ENCODE results near the gene MGAT3. TPM values are rescaled to one million over a fixed set of nuclear protein-coding genes. Genes with fewer than 3 reads are reported as not detected.
A peak's percentile ranks its signal among the peaks of the same experiment; 100 is the strongest.

Gene MGAT3
- total RNA-seq, 1 donor from 2014 or later = 32.7 TPM

DNA sequence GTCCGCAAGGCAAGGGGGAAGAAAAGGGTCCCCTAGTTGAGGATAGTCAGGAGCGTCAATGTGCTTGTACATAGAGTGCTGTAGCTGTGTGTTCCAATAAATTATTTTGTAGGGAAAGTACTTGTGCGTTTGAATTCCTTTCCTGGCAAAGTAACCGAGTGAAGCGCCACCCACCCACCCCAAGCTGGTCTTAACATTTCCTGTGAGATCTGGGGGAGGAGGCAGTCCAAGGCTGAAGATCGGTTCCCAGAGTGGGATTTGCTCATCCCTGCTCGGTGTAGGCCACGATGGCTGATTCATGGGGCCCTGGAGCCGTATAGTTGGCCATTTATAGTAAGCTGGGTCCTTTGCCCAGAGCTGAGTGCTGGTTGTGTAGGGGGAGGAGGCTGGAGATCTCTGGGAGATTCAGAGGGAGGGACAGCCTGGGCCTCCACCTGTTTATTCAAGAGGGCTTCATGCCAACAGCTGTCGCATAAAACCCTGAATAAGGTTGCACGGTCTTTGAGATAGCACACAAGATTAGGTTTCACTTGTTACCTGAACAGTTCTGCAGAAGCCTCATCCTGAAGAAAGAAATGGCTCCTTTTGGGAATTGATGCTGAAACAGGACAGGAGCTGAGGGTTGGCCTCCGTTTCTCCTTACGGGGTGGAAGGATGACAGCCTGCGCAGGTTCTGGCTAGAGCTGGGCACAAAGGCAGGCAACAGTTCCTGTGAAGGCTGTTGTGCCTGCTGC, 65.9 kb downstream of the MGAT3 start:
- Mint-ChIP-seq H3K36me3 (ENCODE audit: insufficient read depth) (peaks cover 38% of the 10 kb centered on the region), H3K9me3 (ENCODE audit: low read depth) (no peaks in the 10 kb centered on the region)
- no peak for DNase-seq (ENCODE audit: low spot score, unreplicated experiment)

DNA sequence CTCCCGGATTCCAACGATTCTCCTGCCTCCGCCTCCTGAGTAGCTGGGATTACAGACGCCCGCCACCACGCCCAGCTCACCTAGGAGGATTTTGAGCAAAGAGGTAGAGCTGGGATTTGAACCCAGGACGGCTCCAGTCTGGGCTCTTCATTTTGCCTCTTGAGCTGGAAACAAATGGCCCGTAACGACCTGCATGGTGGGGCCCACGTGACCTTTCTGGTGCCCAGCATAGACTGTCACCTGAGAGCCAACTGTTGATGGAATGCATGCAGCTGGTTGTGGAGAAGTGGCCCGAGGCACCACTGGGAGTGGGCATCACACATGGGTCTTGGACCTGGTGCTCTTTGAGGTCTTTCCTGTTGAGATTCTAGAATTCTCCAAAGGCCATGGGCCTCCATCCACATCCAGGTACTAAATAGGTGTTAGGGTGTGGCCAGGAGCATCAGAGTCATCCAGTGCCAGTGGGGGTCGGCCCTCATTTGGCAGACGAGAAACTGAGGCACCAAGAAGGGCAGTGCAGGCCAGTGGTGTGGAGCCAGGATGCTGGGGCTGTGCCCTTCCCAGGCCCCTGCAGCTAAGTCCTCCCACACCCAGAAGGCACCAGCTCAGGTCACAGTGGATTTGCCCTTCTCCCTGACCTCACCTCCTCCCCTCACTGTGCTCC, 67.4 kb downstream of the MGAT3 start:
- H3K27ac Mint-ChIP-seq = peak overlapping the region; percentile 95
- H3K4me3 Mint-ChIP-seq (ENCODE audit: low read depth) = peak overlapping the region; percentile 59
- no peaks in the 10 kb centered on the region for H3K27me3 Mint-ChIP-seq
- no peaks in the 10 kb centered on the region for H3K9me3 Mint-ChIP-seq (ENCODE audit: low read depth)
- peaks cover 39% of the 10 kb centered on the region for H3K36me3 Mint-ChIP-seq (ENCODE audit: insufficient read depth)
- DNase-seq (ENCODE audit: low spot score, unreplicated experiment) = no peak
- TF ChIP-seq, protein P1, sequence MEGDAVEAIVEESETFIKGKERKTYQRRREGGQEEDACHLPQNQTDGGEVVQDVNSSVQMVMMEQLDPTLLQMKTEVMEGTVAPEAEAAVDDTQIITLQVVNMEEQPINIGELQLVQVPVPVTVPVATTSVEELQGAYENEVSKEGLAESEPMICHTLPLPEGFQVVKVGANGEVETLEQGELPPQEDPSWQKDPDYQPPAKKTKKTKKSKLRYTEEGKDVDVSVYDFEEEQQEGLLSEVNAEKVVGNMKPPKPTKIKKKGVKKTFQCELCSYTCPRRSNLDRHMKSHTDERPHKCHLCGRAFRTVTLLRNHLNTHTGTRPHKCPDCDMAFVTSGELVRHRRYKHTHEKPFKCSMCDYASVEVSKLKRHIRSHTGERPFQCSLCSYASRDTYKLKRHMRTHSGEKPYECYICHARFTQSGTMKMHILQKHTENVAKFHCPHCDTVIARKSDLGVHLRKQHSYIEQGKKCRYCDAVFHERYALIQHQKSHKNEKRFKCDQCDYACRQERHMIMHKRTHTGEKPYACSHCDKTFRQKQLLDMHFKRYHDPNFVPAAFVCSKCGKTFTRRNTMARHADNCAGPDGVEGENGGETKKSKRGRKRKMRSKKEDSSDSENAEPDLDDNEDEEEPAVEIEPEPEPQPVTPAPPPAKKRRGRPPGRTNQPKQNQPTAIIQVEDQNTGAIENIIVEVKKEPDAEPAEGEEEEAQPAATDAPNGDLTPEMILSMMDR (IDR thresholded peaks at IDR 0.05; ENCODE audit: unreplicated experiment) = no peak
- H3K4me1 Mint-ChIP-seq (ENCODE audit: low read depth) = peaks cover 42% of the 10 kb centered on the region

More for the DNA sequence above, 65.9 kb downstream of the MGAT3 start:
- H3K27me3 Mint-ChIP-seq = no peaks in the 10 kb centered on the region
- H3K27ac Mint-ChIP-seq = peak overlapping the region; percentile 99
- peaks cover 41% of the 10 kb centered on the region for H3K4me1 Mint-ChIP-seq (ENCODE audit: low read depth)
- H3K4me3 Mint-ChIP-seq (ENCODE audit: low read depth) = peak overlapping the region; percentile 95
- TF ChIP-seq, protein P1 (IDR thresholded peaks at IDR 0.05; ENCODE audit: unreplicated experiment) = no peak

DNA sequence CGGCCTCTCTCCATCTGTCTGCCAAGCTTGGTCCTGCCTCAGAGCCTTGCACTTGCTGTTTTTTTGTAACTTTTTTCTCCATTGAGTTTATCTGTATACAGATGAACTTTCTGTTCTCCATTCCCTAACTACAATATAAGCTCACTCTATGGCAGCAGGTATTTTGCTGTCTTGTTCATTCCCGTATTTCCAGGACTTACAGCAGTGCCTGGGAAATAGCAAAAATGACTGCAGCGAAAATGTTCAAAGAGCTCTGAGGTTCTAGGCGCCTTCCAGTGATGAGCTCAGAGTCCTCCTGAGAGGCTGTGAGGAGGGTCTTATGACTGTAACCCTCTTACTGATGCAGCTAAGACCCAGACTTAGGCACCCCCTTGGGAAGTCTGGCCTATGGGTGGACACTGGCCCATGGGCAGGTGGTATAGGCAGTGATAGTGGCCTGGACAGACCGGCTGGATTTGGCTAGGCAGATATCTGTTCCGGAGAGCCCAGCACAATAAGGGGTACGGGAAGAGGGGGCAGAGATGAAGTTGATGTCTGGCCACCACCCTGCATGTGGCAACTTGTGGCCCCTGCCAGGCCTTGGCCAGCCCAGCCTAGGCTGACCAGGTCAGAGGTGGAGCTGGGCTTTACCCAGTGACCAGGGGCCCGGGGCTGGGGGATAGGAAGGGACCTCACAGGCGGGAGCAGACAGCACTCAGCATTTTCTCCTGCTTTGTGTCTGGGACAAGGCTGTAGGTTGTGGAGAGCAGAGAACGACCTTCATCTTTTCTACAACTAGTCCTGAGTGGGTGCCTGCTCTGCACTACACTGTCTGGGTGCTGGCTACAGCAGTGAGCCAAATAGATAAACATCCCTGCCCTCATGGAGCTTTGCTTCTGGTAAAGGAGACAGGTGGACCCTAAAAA, 68.2 kb downstream of the MGAT3 start:
- TF ChIP-seq, protein P1 (IDR thresholded peaks at IDR 0.05; ENCODE audit: unreplicated experiment) = no peak
- Mint-ChIP-seq H3K4me3 (ENCODE audit: low read depth) (peak overlapping the region; percentile 59), H3K36me3 (ENCODE audit: insufficient read depth) (peaks cover 42% of the 10 kb centered on the region), H3K27ac (peak overlapping the region; percentile 95), H3K27me3 (no peaks in the 10 kb centered on the region), H3K4me1 (ENCODE audit: low read depth) (peaks cover 47% of the 10 kb centered on the region), H3K9me3 (ENCODE audit: low read depth) (no peaks in the 10 kb centered on the region)
- no peak for DNase-seq (ENCODE audit: low spot score, unreplicated experiment)

DNA sequence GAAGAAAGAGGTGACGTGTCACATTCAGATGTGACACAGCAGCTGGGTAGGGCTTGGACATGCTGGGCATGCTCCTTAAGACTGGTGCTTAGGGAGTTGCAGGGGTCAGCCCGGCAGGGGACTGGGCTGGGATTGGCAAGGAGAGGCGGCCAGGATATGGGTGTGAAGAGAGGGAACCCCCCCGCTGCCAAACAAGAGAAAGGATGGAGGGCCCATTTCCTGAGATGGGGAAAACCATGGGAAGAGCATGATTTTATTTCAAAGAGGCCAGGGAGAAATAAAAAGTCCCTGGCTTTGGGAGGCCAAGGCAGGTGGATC, 68.8 kb downstream of the MGAT3 start:
- TF ChIP-seq, protein P1 (IDR thresholded peaks at IDR 0.05; ENCODE audit: unreplicated experiment) = no peak
- peaks cover 42% of the 10 kb centered on the region for H3K36me3 Mint-ChIP-seq (ENCODE audit: insufficient read depth)
- peak overlapping the region; percentile 95 for H3K27ac Mint-ChIP-seq
- H3K27me3 Mint-ChIP-seq = no peaks in the 10 kb centered on the region
- H3K9me3 Mint-ChIP-seq (ENCODE audit: low read depth) = no peaks in the 10 kb centered on the region
- H3K4me1 Mint-ChIP-seq (ENCODE audit: low read depth) = peaks cover 48% of the 10 kb centered on the region
- DNase-seq (ENCODE audit: low spot score, unreplicated experiment) = no peak
- H3K4me3 Mint-ChIP-seq (ENCODE audit: low read depth) = no peak overlapping the region

DNA sequence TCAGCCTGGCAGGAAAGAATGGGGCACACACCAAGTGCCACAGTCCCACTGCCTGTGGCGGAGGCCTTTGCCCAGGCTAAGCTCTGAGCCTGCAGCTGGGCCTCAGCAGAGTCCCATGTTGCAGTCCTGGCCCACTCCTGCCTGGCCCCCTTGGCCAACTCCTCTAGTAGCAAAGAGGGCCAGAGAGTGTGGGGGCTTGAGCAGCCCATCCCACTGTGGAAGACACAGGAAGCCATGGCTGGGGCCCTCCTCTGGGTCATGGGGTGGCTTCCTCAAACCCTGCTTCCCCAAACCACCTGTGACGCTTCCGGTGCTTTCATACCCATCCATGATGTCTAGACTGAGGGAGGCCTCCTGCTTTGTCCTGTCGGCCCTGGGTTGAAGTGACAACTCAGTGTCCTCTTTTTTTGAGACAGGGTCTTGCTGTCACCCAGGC, 69.9 kb downstream of the MGAT3 start:
- TF ChIP-seq, protein P1 (IDR thresholded peaks at IDR 0.05; ENCODE audit: unreplicated experiment) = no peak

More for the DNA sequence above, 69.9 kb downstream of the MGAT3 start:
- peaks cover 34% of the 10 kb centered on the region for H3K36me3 Mint-ChIP-seq (ENCODE audit: insufficient read depth)
- no peaks in the 10 kb centered on the region for H3K9me3 Mint-ChIP-seq (ENCODE audit: low read depth)
- peaks cover 55% of the 10 kb centered on the region for H3K4me1 Mint-ChIP-seq (ENCODE audit: low read depth)
- DNase-seq (ENCODE audit: low spot score, unreplicated experiment) = no peak
- H3K27me3 Mint-ChIP-seq = no peaks in the 10 kb centered on the region
- peak overlapping the region; percentile 7 for H3K27ac Mint-ChIP-seq
- no peak overlapping the region for H3K4me3 Mint-ChIP-seq (ENCODE audit: low read depth)

All from progenitor cell of endocrine pancreas (in vitro differentiated cells).